IMR-90 (cell line): ENCODE measurements around the gene DCLRE1A. TPM values are rescaled to one million over a fixed set of nuclear protein-coding genes. Genes with fewer than 3 reads are reported as not detected.

Experiments used
- ATAC-seq: fragments of 200-7000 bp; cut with Tn5 transposase; 2 replicates; pipeline ENCODE4 v1.9.1; 2020; ENCODE audit warnings: low read depth, mild to moderate bottlenecking, moderate library complexity
- BruUV-seq: library from RNA; stranded (reverse); fragments of 400-500 nt; replicated peaks from 2 replicates; lab custom pipeline; 2021; lab: Mats Ljungman, UMichigan
- CTCF ChIA-PET: fragments of 300-600 bp; formaldehyde crosslinking; extraction: SDS; loops from one replicate; lab custom pipeline; 2021; ENCODE audit warnings: antibody characterized with exemption; lab: Yijun Ruan, JAX
- POLR2A ChIA-PET: fragments of 300-600 bp; sonication (Branson Sonifier 250); formaldehyde crosslinking; loops from one replicate; lab custom pipeline; 2022; ENCODE audit warnings: antibody characterized with exemption; ENCODE audit not compliant: unreplicated experiment; lab: Charles Lee
- DNase-seq: peaks from one replicate; pipeline ENCODE4 v3.0.0; 2013
- H2AFZ ChIP-seq: replicated peaks from 2 replicates; pipeline ENCODE3; 2013; ENCODE audit warnings: low read length, mild to moderate bottlenecking; ENCODE audit not compliant: poor library complexity
- H2AK5ac ChIP-seq: 2 replicates; pipeline ENCODE4 v1.6.1; 2013; ENCODE audit warnings: low read depth, low read length, inconsistent platforms
- H2AK9ac ChIP-seq: replicated peaks from 2 replicates; pipeline ENCODE3; 2013; ENCODE audit warnings: mild to moderate bottlenecking, low read depth, low read length, moderate library complexity; ENCODE audit not compliant: poor library complexity
- H2BK120ac ChIP-seq: 2 replicates; pipeline ENCODE4 v1.6.1; 2013; ENCODE audit warnings: low read depth, low read length, inconsistent platforms
- H2BK15ac ChIP-seq: 3 replicates; pipeline ENCODE4 v1.6.1; 2013; ENCODE audit warnings: low read depth, low read length, inconsistent platforms
- H2BK20ac ChIP-seq: 2 replicates; pipeline ENCODE4 v1.6.1; 2013; ENCODE audit warnings: low read depth, mild to moderate bottlenecking, inconsistent platforms, low read length, moderate library complexity
- H2BK5ac ChIP-seq: 2 replicates; pipeline ENCODE4 v1.6.1; 2013; ENCODE audit warnings: mild to moderate bottlenecking, low read depth, low read length, inconsistent platforms; ENCODE audit not compliant: poor library complexity, severe bottlenecking
- H3K14ac ChIP-seq: replicated peaks from 2 replicates; pipeline ENCODE4 v1.6.1; 2013; ENCODE audit warnings: low read depth, low read length, inconsistent platforms
- H3K18ac ChIP-seq: 2 replicates; pipeline ENCODE4 v1.6.1; 2013; ENCODE audit warnings: low read depth, low read length, control low read depth
- H3K23ac ChIP-seq: 2 replicates; pipeline ENCODE4 v1.6.1; 2013; ENCODE audit warnings: low read depth, low read length, inconsistent platforms
- H3K27ac ChIP-seq: 2 replicates; pipeline ENCODE4 v1.5.1; 2013; ENCODE audit warnings: mild to moderate bottlenecking, control low read depth, low read length; ENCODE audit not compliant: insufficient read depth
- H3K27me3 ChIP-seq: 2 replicates; pipeline ENCODE4 v1.6.1; 2013; ENCODE audit warnings: low read length; ENCODE audit not compliant: control insufficient read depth, insufficient read depth
- H3K36me3 ChIP-seq: 2 replicates; pipeline ENCODE4 v1.6.1; 2013; ENCODE audit warnings: low read length, mixed read lengths; ENCODE audit not compliant: control insufficient read depth, insufficient read depth
- H3K4ac ChIP-seq: 2 replicates; pipeline ENCODE4 v1.6.1; 2013; ENCODE audit warnings: low read depth, low read length, inconsistent platforms
- H3K4me1 ChIP-seq: 2 replicates; pipeline ENCODE4 v1.6.1; 2013; ENCODE audit warnings: low read length, mixed read lengths; ENCODE audit not compliant: control insufficient read depth, insufficient read depth
- H3K4me2 ChIP-seq: 2 replicates; pipeline ENCODE4 v1.6.1; 2013; ENCODE audit warnings: low read depth, mild to moderate bottlenecking, control low read depth, low read length, moderate library complexity
- H3K4me3 ChIP-seq: 2 replicates; pipeline ENCODE4 v1.5.1; 2013; ENCODE audit warnings: low read depth, mild to moderate bottlenecking, control low read depth, low read length, moderate library complexity; ENCODE audit not compliant: insufficient read depth
- H3K56ac ChIP-seq: 2 replicates; pipeline ENCODE4 v1.6.1; 2013; ENCODE audit warnings: low read length, inconsistent platforms; ENCODE audit not compliant: insufficient read depth; ENCODE audit errors: extremely low read depth
- H3K79me1 ChIP-seq, 2 experiments: 2 replicates each; pipeline ENCODE4 v1.6.1; 2013; ENCODE audit warnings: low read length in 2 of 2, inconsistent platforms in 1 of 2, low read depth in 1 of 2
- H3K9ac ChIP-seq: 2 replicates; pipeline ENCODE4 v1.6.1; 2013; ENCODE audit warnings: low read depth, low read length, control low read depth
- H3K9me1 ChIP-seq: 2 replicates; pipeline ENCODE4 v1.6.1; 2013; ENCODE audit warnings: low read length, inconsistent platforms; ENCODE audit not compliant: insufficient read depth
- H3K9me3 ChIP-seq: 2 replicates; pipeline ENCODE4 v1.6.1; 2013; ENCODE audit warnings: low read length; ENCODE audit not compliant: control insufficient read depth, insufficient read depth
- H4K20me1 ChIP-seq: 2 replicates; pipeline ENCODE4 v1.6.1; 2013; ENCODE audit warnings: low read length, inconsistent platforms; ENCODE audit not compliant: insufficient read depth
- H4K5ac ChIP-seq: 2 replicates; pipeline ENCODE4 v1.6.1; 2013; ENCODE audit warnings: mild to moderate bottlenecking, low read depth, low read length, control low read depth
- H4K8ac ChIP-seq, 2 experiments: 2 replicates each; pipeline ENCODE4 v1.6.1; 2013; ENCODE audit warnings: low read depth in 2 of 2, low read length in 2 of 2, control low read depth in 1 of 2, inconsistent platforms in 1 of 2
- H4K91ac ChIP-seq: 2 replicates; pipeline ENCODE4 v1.6.1; 2013; ENCODE audit warnings: low read depth, low read length, inconsistent platforms; ENCODE audit not compliant: insufficient read depth
- BHLHE40 ChIP-seq: fragments of 150-350 bp; IDR thresholded peaks from 2 replicates; pipeline ENCODE4 v1.6.1; 2016; ENCODE audit warnings: mild to moderate bottlenecking, low read depth, low read length
- CEBPB ChIP-seq: IDR thresholded peaks from 2 replicates; pipeline ENCODE4 v1.6.1; 2012; ENCODE audit warnings: low read depth, low read length, improper control_type of control experiment
- CHD1 ChIP-seq: IDR thresholded peaks from 2 replicates; pipeline ENCODE4 v1.6.1; 2012; ENCODE audit warnings: low read depth, low read length, improper control_type of control experiment
- CTCF ChIP-seq: conservative IDR thresholded peaks from 2 replicates; pipeline ENCODE4 v1.5.1; 2012; ENCODE audit warnings: mild to moderate bottlenecking, low read depth, low read length, improper control_type of control experiment
- ELK1 ChIP-seq: fragments of 150-350 bp; IDR thresholded peaks from 2 replicates; pipeline ENCODE4 v1.6.1; 2016; ENCODE audit warnings: low read depth, mild to moderate bottlenecking, low read length, moderate library complexity, borderline replicate concordance
- FOS ChIP-seq: fragments of 150-350 bp; IDR thresholded peaks from 2 replicates; pipeline ENCODE4 v1.6.1; 2016; ENCODE audit warnings: low read depth, low read length
- MAFK ChIP-seq: IDR thresholded peaks from 2 replicates; pipeline ENCODE4 v1.6.1; 2012; ENCODE audit warnings: low read depth, low read length, improper control_type of control experiment
- MAZ ChIP-seq: IDR thresholded peaks from 2 replicates; pipeline ENCODE4 v1.6.1; 2012; ENCODE audit warnings: low read depth, mild to moderate bottlenecking, low read length, improper control_type of control experiment, moderate library complexity, borderline replicate concordance
- MXI1 ChIP-seq: IDR thresholded peaks from 2 replicates; pipeline ENCODE4 v1.6.1; 2012; ENCODE audit warnings: low read depth, mild to moderate bottlenecking, low read length, moderate library complexity, borderline replicate concordance
- NFE2L2 ChIP-seq: fragments of 150-350 bp; IDR thresholded peaks from 2 replicates; pipeline ENCODE4 v1.6.1; 2016; ENCODE audit warnings: low read depth, mild to moderate bottlenecking, low read length
- POLR2A ChIP-seq: IDR thresholded peaks from 2 replicates; pipeline ENCODE4 v1.6.1; 2012; ENCODE audit warnings: mild to moderate bottlenecking, low read depth, low read length
- RAD21 ChIP-seq: IDR thresholded peaks from 2 replicates; pipeline ENCODE4 v1.6.1; 2012; ENCODE audit warnings: low read length, improper control_type of control experiment
- RCOR1 ChIP-seq: IDR thresholded peaks from 2 replicates; pipeline ENCODE4 v1.6.1; 2012; ENCODE audit warnings: mild to moderate bottlenecking, low read length, improper control_type of control experiment; ENCODE audit not compliant: insufficient replicate concordance
- RFX5 ChIP-seq: IDR thresholded peaks from 2 replicates; pipeline ENCODE4 v1.8.0; 2012; ENCODE audit warnings: low read depth, mild to moderate bottlenecking, low read length, moderate library complexity
- SMC3 ChIP-seq: fragments of 150-350 bp; IDR thresholded peaks from 2 replicates; pipeline ENCODE4 v1.6.1; 2016; ENCODE audit warnings: low read depth, mild to moderate bottlenecking, antibody characterized with exemption, low read length, moderate library complexity
- USF2 ChIP-seq: fragments of 150-350 bp; IDR thresholded peaks from 2 replicates; pipeline ENCODE4 v1.6.1; 2017; ENCODE audit warnings: mild to moderate bottlenecking, antibody characterized with exemption, low read length, low read depth
- WGBS, 2 experiments: methylation state at CpG; one replicate each; pipeline versions ENCODE4 v1.1.5 to v1.1.7; 2013; ENCODE audit warnings: missing lambda C conversion rate in 2 of 2; ENCODE audit not compliant: insufficient read length in 1 of 2; ENCODE audit errors: extremely low coverage in 2 of 2; 5-methylcytosine and 5-hydroxymethylcytosine counted together
- dilution Hi-C: fragments of 300-500 bp; cut with HindIII; formaldehyde crosslinking; loops from one replicate; pipeline ENCODE4 v1.14.3; 2018; ENCODE audit warnings: low sequenced_read_pairs; ENCODE audit not compliant: unreplicated experiment
- in situ Hi-C: fragments of 300-500 bp; cut with MboI; formaldehyde crosslinking; loops from 3 replicates; pipeline ENCODE4 v1.14.3; 2019; ENCODE audit warnings: low sequenced_read_pairs, inconsistent platforms, mixed read lengths
- intact Hi-C: fragments of 100-400 bp; cut with micrococcal nuclease; formaldehyde crosslinking; loops from 2 replicates; pipeline ENCODE4 v1.10.0; 2022
- polyA plus RNA-seq, 3 experiments: library from polyadenylated mRNA; depleted of rRNA; stranded (reverse); fragments of >200 nt; gene quantifications; 2 replicates each; pipeline ENCODE4 v1.2.3, GENCODE V29; 2012; ENCODE audit warnings: low replicate concordance in 1 of 3
- total RNA-seq: library from RNA; depleted of rRNA; stranded (reverse); fragments of >200 nt; gene quantifications from 2 replicates; pipeline ENCODE4 v1.2.3, GENCODE V29; 2012

The DCLRE1A gene
- total and polyA plus RNA-seq, 2 of the 4 experiments (the other 2 are of a cell fraction), result 3.1 to 6.3 TPM

- Histone ChIP-seq H3K9me1 (no peaks in the 10 kb centered on the region), H3K56ac (no peak overlapping the region), H4K8ac (no peak overlapping the region), H3K23ac (no peak overlapping the region), H2BK15ac (no peak overlapping the region), H3K36me3 (no peaks in the 10 kb centered on the region; the same call in 1 of the 2 replicates), H4K5ac (no peak overlapping the region), H3K27ac (no peak overlapping the region), H3K4ac (no peak overlapping the region), H3K79me1 (peaks cover 7 to 10% of the 10 kb centered on the region in 2 experiments), H3K27me3 (no peaks in the 10 kb centered on the region), H2AK9ac (no peak overlapping the region), H4K20me1 (no peaks in the 10 kb centered on the region), H3K4me2 (no peak overlapping the region), H3K9me3 (no peaks in the 10 kb centered on the region), H2AK5ac (no peak overlapping the region), H3K18ac (no peak overlapping the region), H3K9ac (no peak overlapping the region), H4K91ac (no peak overlapping the region), H3K4me3 (no peak overlapping the region), H2BK120ac (no peak overlapping the region), H3K4me1 (peaks cover 2% of the 10 kb centered on the region; the same call in 1 of the 2 replicates), H2BK20ac (no peak overlapping the region), H2BK5ac (no peak overlapping the region), H2AFZ (no peak overlapping the region), H3K14ac (no peak overlapping the region)
- DNase-seq (no peak), ATAC-seq (no peak)
- 95% methylated on average over 4 of the region's 7 CpGs; no CpG with 5 or more reads in 1 of the 2 experiments for WGBS, 2 experiments
- intact Hi-C loops (no loop called here), in situ Hi-C loops (no loop called here), dilution Hi-C loops (no loop called here)
- CTCF ChIA-PET, result no interaction called here
- no TSS peak for BruUV-seq
- POLR2A ChIA-PET, result interaction anchor here (0.6 kb wide), 2 partner anchors 38 to 1007 kb away, joined by 4 to 6 read pairs; no protein-coding TSS in a partner anchor
- TF ChIP-seq RAD21 (no peak), USF2 (no peak), CHD1 (no peak), ELK1 (no peak), NFE2L2 (no peak), RFX5 (no peak), CEBPB (no peak), MAZ (no peak), RCOR1 (no peak), CTCF (no peak), FOS (no peak), MAFK (no peak), MXI1 (no peak), POLR2A (no peak), SMC3 (no peak), BHLHE40 (no peak)
Observed at GRCh38 chr10:113849946-113850345, 3.9 kb downstream of the DCLRE1A start.
